HEK293 (cell line): ENCODE data around the gene ITIH5.
A peak's percentile ranks its signal among the peaks of the same experiment; 100 is the strongest.

Experiments used
- GLI2 ChIP-seq: fragments of 450-650 bp; formaldehyde crosslinking; IDR thresholded peaks from 2 replicates; pipeline ENCODE4; 2017; ENCODE audit warnings: missing biosample characterization, missing genetic modification characterization, low read depth, borderline replicate concordance
- IKZF3 ChIP-seq: fragments of 450-650 bp; IDR thresholded peaks from 2 replicates; pipeline ENCODE4 v1.5.0; 2018; ENCODE audit warnings: missing biosample characterization, mild to moderate bottlenecking, missing genetic modification characterization, moderate library complexity
- PRDM1 ChIP-seq: fragments of 450-650 bp; formaldehyde crosslinking; IDR thresholded peaks from 2 replicates; pipeline ENCODE4; 2016; ENCODE audit warnings: missing biosample characterization, missing genetic modification characterization
- SCRT1 ChIP-seq: fragments of 450-650 bp; formaldehyde crosslinking; IDR thresholded peaks from 2 replicates; pipeline ENCODE4 v1.5.1; 2016; ENCODE audit warnings: missing biosample characterization, missing genetic modification characterization, borderline replicate concordance
- YY1 ChIP-seq: fragments of 450-650 bp; formaldehyde crosslinking; IDR thresholded peaks from 2 replicates; pipeline ENCODE4 v1.5.1; 2018; ENCODE audit warnings: missing biosample characterization, missing genetic modification characterization
- ZBTB17 ChIP-seq: fragments of 450-650 bp; formaldehyde crosslinking; IDR thresholded peaks from 2 replicates; pipeline ENCODE4 v1.5.1; 2016; ENCODE audit warnings: missing biosample characterization, missing genetic modification characterization
- ZFP41 ChIP-seq: fragments of 450-650 bp; formaldehyde crosslinking; IDR thresholded peaks from 2 replicates; pipeline ENCODE4 v1.5.1; 2016; ENCODE audit warnings: missing biosample characterization, missing genetic modification characterization, borderline replicate concordance
- ZNF24 ChIP-seq: fragments of 450-650 bp; formaldehyde crosslinking; IDR thresholded peaks from 2 replicates; pipeline ENCODE4 v1.5.1; 2016; ENCODE audit warnings: missing biosample characterization, missing genetic modification characterization
- ZNF768 ChIP-seq: fragments of 450-650 bp; formaldehyde crosslinking; IDR thresholded peaks from 2 replicates; pipeline ENCODE4 v1.5.1; 2018; ENCODE audit warnings: missing biosample characterization, mild to moderate bottlenecking, missing genetic modification characterization
- ZNF785 ChIP-seq: fragments of 450-650 bp; formaldehyde crosslinking; IDR thresholded peaks from 2 replicates; pipeline ENCODE4 v1.5.1; 2016; ENCODE audit warnings: missing biosample characterization, missing genetic modification characterization
- TF ChIP-seq, protein P1 (sequence below): fragments of 450-650 bp; formaldehyde crosslinking; IDR thresholded peaks from 2 replicates; pipeline ENCODE4 v1.5.1; 2016; ENCODE audit warnings: missing biosample characterization, missing genetic modification characterization
- TF ChIP-seq, protein P2 (sequence below): fragments of 450-650 bp; formaldehyde crosslinking; IDR thresholded peaks from 2 replicates; pipeline ENCODE4 v1.5.1; 2016; ENCODE audit warnings: missing biosample characterization, missing genetic modification characterization
- TF ChIP-seq, protein P3 (sequence below): fragments of 450-650 bp; formaldehyde crosslinking; IDR thresholded peaks from 2 replicates; pipeline ENCODE4 v1.5.1; 2016; ENCODE audit warnings: missing biosample characterization, missing genetic modification characterization

DNA sequence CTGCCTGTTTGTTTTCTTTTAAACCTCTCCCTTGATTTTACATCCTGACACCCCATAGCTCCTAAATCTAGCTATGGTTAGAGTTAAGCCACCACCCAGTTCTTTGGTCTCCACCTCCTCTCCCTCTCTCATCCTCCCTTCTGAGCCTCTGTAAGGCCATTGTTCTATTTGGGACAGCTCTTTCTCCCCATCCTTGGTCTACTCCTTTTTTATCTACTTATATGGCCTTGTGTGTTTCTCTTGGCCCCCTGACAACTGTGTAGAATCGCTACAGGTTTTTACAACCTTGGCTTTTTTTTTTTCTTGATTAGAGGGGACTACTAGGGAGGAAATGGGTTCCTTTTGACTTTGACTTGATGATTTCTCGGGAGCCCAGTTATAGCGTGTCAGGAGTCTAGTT is 3.4 kb upstream of the ITIH5 start:
- TF ChIP-seq, protein P1, sequence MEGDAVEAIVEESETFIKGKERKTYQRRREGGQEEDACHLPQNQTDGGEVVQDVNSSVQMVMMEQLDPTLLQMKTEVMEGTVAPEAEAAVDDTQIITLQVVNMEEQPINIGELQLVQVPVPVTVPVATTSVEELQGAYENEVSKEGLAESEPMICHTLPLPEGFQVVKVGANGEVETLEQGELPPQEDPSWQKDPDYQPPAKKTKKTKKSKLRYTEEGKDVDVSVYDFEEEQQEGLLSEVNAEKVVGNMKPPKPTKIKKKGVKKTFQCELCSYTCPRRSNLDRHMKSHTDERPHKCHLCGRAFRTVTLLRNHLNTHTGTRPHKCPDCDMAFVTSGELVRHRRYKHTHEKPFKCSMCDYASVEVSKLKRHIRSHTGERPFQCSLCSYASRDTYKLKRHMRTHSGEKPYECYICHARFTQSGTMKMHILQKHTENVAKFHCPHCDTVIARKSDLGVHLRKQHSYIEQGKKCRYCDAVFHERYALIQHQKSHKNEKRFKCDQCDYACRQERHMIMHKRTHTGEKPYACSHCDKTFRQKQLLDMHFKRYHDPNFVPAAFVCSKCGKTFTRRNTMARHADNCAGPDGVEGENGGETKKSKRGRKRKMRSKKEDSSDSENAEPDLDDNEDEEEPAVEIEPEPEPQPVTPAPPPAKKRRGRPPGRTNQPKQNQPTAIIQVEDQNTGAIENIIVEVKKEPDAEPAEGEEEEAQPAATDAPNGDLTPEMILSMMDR, result no peak
- TF ChIP-seq PRDM1 (tag by site-specific recombination) (no peak), ZNF768 (tag by site-specific recombination) (no peak), ZFP41 (no peak), ZNF24 (no peak), ZNF785 (tag by site-specific recombination) (no peak), ZBTB17 (tag by site-specific recombination) (peak; percentile 65), IKZF3 (tag by site-specific recombination) (no peak), SCRT1 (tag by site-specific recombination) (no peak), YY1 (tag by site-specific recombination) (no peak), GLI2 (tag by site-specific recombination) (no peak)
- TF ChIP-seq, protein P2, sequence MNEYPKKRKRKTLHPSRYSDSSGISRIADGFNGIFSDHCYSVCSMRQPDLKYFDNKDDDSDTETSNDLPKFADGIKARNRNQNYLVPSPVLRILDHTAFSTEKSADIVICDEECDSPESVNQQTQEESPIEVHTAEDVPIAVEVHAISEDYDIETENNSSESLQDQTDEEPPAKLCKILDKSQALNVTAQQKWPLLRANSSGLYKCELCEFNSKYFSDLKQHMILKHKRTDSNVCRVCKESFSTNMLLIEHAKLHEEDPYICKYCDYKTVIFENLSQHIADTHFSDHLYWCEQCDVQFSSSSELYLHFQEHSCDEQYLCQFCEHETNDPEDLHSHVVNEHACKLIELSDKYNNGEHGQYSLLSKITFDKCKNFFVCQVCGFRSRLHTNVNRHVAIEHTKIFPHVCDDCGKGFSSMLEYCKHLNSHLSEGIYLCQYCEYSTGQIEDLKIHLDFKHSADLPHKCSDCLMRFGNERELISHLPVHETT (tag by site-specific recombination), result no peak
- TF ChIP-seq, protein P3, sequence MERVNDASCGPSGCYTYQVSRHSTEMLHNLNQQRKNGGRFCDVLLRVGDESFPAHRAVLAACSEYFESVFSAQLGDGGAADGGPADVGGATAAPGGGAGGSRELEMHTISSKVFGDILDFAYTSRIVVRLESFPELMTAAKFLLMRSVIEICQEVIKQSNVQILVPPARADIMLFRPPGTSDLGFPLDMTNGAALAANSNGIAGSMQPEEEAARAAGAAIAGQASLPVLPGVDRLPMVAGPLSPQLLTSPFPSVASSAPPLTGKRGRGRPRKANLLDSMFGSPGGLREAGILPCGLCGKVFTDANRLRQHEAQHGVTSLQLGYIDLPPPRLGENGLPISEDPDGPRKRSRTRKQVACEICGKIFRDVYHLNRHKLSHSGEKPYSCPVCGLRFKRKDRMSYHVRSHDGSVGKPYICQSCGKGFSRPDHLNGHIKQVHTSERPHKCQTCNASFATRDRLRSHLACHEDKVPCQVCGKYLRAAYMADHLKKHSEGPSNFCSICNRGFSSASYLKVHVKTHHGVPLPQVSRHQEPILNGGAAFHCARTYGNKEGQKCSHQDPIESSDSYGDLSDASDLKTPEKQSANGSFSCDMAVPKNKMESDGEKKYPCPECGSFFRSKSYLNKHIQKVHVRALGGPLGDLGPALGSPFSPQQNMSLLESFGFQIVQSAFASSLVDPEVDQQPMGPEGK (tag by site-specific recombination), result no peak
